Islet of Langerhans (tissue), 1 donor: ENCODE measurements around the gene DYRK4.

Experiments used
- FAIRE-seq: peaks from one replicate; lab custom pipeline; 2011; peaks lifted over from hg19 to GRCh38; lab: Jason Lieb, UNC

The DYRK4 gene

DNA sequence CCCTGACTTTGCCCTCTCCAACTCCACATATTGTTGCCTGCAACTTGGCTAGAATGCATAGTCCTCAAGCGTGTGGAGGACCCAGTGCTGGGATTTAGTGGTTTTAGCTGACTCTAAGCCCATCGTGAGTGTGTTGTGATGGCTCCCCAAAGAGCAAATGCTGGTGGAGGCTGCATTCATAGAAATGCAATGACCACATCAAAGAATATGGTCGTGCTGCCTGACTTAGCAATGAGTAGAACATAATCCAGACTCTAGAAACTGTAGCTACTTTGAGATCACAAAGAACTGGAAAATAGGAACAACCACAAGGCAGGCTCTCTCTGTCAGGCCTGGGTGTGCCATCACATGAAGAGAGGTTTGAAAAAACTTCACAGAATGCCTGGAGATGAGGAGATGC is 1.3 kb downstream of the DYRK4 start:
- no peak for FAIRE-seq

DNA sequence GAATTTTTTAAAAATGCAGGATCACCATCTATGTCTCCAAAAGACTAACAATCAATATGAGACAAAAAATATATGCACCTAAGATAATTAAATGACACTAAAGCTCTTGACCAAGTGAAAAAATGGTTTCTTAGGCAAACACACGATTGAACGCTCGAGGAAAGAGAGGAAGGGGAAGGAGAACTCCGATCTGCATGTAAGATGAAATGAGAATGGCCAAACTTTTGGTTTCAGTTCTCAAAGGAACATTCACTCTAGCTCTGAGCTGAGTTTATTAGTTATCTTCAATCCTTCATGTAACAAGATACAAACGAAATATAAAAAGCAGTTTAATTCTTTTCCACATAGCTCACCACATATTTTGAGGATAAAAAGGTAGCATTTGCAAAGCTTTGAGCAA is 2.8 kb downstream of the DYRK4 start:
- FAIRE-seq, result no peak

DNA sequence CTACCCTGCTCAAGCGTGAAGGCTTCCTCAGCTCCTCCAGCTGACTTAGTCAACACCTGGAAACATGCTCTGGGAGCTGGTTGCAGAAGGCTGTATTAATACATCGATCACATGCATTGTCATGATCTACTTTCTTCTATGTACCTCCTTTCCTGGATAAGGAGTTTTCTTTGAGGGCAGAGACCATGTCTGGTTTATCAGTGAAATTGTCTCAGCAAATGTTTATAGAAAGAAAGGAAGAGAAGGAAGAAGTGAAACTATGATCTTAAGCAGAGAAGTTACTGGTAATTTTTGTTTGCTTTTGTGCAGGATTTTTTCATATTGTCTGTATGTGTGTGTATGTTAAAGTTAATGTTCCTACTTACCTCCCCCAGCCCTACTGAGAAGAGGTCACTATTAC is 4.5 kb downstream of the DYRK4 start:
- FAIRE-seq, result no peak

DNA sequence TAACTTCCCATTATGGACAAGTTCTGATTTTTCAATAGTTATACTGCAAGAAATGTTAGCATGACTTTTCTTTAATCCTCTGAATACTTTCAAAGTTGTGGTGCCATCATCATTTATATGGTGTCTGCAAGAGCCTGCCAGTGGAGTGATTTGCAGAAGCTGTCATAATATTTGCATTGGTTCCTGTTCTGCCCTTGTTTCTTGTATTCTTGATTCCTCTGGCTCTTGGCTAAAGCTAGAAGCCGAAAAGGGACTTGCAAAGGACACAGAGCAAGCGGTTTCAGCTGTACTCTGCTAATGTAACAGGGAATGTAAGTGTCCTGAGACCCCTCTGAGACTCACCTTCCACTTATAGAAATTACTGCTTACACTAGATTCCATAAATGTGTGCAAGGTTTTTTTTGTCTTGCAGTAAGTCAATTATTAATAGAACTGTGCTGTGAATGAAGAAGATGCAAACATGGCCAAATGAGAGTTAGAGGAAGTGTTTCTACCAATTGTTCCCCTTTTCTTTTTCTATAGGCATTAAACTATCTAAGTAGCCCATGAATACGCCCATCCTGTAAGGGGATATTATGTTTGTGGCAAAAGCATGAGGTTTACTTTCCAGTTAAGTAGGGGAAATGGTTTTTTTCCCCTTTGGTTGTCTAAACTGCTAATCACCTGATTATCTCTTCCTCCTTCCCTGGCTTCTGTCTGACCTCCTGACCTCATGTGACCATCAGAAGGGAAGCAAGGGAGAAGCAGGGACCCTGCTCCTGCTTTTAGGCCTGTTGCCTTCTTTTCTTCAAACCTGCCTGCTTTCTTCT is 5.3 kb downstream of the DYRK4 start:
- FAIRE-seq, result no peak

DNA sequence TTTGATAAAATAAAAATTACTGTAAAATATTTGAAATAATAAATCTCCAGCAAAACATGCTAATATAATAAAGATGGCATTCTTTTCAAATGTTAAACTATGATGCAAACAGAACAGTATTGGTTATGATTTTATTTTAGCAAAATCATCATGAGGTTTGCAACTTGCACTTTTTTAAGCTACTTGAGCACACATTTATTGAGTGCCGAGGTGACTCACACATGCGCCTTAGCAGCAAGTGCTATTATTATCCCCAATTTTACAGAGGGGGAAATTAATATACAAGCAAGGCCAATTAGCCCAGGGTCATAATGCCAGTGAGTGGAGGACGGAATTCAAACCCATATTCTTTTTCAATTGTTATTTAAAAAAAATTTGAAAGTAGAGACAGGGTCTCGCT is 7.3 kb downstream of the DYRK4 start:
- no peak for FAIRE-seq

DNA sequence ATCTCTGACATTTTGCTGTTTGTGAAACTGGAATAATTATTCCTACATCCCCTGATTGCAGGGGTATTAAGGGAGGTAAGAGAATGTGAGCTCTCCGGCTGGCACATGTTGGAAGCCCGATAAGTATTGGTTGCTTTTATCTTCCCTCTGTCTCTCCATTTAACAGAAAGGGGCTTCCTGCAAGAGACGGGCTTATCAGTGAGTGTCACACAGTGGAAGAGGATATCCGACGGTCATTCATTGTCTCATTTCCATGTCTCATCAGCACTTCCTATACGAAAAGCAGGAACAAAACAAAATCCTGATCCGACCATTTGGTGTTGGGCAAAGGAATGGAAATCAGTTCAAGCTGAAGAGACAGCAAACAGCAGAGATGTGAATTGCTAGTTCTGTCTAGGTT is 10.7 kb downstream of the DYRK4 start:
- no peak for FAIRE-seq

DNA sequence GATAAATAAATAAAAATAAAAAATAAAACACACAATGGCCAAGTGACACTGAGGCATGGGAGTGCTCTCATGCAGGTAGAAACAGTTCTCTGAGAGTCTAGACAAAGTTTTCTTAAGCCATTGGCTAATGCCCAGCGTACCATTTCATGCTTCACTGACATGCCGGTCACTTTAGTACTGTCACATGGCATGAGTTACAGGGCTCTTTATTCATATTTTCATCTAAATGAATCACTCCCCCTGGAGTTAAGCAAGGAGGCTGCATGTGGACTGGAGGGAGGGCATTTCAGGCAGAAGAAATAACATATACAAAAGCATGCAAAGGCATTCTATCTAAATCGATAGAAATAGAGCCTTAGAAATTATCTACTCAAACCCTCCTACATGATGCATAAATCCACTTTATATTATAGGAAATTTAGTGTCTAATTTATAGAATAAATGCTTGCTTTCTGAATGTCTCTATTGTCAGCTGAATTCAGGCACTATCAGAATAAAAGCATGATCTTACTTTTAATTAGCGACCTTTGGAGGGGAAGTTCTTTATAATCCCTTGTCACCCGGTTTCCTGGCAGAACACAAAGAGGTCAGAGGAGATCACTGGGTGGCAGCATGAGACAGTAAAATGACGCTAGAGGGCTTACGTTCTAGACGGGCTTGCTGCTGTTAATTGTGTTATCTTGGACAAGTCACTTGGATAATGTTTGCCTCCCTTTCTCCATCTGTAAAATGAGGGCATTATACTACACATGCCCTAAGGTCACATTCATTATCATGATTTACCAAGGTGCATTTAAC is 17.5 kb downstream of the DYRK4 start:
- no peak for FAIRE-seq

DNA sequence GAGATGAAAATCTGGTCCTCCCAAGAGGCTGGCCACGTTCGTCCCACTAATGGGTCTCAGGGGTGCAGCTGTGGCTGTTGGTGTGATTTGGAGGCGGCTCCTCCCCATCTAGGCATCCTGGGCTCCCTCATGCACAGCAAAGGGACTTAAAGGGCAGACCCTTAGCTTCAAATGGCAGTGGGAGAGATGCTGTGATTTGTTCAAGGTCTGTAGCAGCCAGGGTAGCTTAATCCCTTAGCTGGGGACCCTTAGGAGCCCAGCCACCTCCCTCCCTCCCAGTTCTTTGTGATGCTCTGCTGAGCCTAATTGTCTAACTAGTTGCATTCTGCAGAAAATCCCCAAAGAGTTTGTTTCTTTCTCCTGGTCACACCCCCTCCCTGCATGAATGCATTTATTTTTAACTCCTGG is 18.3 kb downstream of the DYRK4 start:
- FAIRE-seq, result no peak

DNA sequence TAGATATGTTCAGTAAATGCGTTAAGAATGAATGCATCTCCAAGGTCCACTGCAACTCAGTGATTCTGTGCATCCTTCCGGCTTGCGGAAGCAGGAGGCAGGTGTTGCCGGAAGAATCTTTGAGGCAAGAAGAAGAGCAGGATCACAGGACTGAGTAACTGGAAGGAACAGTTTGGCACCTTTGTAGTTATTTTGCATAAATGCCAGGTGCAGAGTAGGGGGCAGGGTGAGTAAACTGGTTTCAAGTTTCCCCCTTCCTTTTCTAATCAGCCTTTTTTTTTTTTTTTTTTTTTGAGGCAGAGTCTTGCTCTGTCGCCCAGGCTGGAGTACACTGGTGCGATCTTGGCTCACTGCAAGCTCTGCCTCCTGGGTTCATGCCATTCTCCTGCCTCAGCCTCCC is 22.3 kb downstream of the DYRK4 start:
- FAIRE-seq, result no peak

DNA sequence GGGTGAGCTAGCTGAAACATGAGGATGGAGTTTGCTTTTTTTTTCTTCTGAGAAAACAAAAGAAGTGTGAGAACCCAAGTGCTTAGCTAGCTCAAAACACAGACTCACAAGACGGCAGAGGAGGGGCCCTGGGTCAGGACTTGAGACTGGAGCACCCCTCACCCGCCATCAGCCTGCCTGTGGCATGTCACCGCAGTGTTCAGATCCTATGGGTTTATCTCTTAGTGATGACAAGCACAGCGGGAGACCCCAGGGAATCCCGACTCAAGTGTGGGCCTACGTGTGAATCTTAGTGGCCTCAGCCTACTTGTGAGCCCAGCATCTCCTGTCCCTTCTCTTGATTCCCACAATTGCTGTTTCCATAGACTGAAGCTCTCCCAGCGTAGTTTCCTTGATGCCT is 22.9 kb downstream of the DYRK4 start:
- no peak for FAIRE-seq

DNA sequence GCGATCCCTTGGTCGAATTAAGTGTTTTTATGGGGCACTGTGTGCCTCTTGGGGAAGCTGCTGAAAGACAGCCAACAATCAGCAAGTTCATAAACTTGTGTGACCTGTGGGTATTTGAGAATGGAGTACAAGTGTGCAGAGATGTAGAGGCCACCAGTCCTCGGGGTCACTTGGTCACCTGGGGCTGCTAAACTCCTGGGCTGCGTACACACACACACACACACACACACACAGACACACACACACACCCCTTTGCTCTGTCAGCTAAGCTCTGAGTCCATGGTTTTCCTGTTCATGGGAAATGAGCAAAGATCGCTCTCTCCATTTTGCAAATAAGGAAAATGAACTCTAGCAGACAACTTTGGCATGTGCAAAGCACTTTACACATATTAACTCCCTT is 24.5 kb downstream of the DYRK4 start:
- FAIRE-seq, result no peak

DNA sequence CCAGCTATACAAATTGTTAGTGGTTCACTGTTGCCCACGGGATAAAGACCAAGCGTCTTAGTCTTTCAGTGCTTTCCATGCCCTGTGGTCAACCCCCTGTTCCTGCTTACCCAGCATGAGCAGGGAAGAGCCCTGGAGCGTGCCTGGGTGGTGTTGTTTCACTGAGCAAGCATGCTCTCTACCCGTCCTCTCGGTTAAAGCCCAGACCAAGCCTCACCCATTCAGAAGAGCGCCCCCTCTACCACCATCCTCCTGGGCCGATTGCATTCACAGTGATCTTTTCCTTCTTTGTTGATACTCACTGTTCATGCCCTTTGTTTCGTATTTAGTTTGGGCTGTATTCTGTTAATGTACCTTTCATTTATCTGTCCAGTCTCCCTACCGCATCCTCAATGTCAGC is 25.1 kb downstream of the DYRK4 start:
- no peak for FAIRE-seq

DNA sequence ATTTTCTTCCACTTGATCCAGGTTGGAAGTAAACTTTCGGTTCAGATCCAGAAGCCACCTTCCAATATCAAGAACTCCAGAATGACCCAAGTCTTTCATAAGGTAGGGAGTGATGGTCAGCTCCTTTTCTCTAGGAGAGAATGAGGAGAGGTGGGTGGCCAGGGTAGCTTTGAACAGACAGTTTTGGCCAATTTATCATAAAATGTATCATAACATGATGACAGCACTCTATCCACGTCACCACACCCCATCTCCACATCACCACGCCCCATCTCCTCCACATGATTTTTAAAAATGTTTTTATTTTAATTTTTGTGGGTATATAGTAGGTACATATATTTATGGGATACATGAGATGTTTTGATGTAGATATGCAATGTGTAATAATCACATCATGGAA is 26.9 kb downstream of the DYRK4 start:
- FAIRE-seq, result no peak

DNA sequence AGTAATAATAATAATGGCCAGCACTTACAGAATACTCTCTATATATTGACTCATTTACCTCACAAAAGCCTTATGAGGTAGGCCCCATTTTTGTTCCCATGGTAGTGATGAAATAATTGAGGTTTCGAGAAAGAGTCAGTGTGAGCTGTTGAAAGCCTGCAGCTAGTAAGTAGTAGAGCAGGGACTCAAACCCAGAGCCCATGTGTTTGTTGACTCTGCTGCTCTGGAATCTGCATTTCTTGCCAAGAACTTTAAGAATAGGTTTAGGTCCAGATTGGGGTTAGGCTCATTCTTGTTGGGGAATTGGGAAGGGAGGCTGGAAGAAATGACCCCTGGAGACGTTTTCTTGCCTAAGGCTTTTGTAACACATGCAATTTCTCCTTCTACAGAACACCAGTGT is 27.9 kb downstream of the DYRK4 start:
- no peak for FAIRE-seq

DNA sequence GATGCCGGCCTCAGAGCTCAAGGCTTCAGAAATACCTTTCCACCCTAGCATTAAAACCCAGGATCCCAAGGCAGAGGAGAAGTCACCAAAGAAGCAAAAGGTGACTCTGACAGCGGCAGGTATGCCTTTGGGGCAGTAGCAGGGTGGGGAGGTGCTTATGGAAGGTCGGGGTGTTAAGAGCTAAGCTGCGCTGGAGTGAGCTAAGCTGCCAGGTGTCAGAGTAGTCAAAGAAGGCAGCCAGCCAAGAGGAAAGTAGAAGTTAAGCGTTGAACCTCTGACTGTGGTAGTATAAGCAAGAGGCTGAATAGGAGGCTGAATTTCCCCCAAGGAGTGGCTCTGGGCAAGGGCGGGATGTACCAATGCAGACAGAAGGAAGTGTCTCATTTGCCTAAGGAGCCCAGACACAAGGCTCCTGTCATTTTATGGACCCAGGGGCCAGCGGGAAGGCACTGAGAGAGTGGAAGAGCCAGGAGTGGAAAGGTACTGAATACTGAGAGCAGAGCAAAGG is 29.2 kb downstream of the DYRK4 start:
- FAIRE-seq, result no peak

DNA sequence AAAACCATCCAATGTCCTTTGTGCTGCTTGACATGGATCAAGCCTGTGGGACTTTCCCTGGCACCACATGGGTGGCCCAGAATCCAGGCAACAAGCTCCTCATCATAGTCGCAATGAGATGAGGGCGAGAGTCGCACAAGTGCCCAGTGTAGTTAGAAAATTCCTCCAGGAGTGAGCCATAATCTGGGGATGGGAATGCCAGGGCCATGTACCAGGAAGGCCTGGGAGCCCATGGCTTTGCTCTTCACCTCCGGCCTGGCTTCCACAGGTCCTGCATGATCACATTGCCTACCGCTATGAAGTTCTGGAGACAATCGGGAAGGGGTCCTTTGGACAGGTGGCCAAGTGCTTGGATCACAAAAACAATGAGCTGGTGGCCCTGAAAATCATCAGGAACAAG is 33.9 kb downstream of the DYRK4 start:
- no peak for FAIRE-seq

DNA sequence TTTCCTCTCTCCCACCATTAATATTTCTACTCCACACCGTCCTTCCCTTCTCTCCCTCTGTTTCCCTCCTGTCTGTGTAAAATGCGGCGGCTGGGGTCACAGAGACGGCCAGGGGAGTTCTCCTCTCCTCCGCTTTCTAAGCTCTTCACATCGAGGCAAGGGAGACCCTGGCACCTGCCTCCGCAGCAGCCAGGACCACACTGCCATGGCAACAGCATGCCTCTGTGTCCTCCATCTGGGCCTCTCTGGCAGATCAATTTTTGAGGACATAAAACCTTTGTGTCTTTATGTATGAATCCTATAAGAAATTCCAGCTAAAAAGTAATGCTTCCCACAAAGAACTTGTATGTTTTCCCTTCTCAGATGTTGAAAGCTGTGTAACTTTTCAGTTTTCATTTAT is 41.4 kb downstream of the DYRK4 start:
- no peak for FAIRE-seq

DNA sequence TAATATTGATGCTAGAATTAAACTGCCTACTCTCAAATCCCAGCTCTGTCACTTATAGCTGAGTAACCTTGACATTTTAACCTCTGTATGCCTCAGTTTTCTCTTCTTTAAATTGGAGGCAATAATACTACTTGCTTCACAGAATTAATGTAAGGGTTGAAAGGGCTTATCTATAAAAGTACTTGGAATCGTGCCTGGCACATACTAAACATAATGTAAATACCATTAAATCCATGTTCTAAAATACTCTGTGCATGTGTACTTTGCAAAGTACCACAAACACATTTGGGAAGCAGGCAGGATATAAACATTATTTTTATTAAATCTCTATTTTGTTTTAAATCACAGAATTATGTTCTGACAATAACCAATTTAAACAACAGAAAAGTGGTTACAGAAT is 41.9 kb downstream of the DYRK4 start:
- no peak for FAIRE-seq

DNA sequence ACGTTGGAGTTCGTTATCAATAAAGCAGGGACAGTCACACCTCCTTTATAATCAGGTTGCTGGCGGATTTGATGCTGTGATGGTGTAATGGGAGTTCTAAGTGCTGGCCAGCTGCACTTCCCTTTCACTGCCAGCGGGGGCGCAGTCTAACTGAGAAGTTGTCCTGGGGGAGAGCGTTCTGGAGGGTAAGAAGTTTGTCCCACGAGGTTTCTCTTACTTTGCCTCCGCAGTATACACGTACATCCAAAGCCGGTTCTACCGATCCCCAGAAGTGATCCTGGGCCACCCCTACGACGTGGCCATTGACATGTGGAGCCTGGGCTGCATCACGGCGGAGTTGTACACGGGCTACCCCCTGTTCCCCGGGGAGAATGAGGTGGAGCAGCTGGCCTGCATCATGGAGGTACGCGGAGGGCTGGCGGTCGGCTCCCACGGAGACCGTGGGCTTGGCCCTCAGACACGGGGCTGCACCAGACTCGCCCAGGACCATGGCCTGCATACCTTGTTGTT is 42.7 kb downstream of the DYRK4 start:
- no peak for FAIRE-seq

DNA sequence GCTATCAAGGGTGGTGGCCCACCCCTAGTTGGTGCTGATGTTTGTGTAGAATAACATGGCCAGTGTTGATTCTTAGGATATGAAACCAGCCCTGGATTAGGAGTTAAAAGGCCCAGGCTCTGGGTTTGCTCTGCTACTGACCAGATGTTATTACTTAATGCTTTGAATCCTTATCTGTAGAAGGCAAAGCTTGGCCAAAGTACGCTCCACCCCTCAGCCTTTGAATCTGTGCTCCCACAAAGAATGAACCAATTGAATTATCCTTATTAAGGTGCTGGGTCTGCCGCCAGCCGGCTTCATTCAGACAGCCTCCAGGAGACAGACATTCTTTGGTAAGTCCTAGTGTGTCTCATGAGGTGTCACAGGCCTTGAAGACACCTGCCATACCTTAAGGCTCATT is 45.0 kb downstream of the DYRK4 start:
- FAIRE-seq, result no peak

DNA sequence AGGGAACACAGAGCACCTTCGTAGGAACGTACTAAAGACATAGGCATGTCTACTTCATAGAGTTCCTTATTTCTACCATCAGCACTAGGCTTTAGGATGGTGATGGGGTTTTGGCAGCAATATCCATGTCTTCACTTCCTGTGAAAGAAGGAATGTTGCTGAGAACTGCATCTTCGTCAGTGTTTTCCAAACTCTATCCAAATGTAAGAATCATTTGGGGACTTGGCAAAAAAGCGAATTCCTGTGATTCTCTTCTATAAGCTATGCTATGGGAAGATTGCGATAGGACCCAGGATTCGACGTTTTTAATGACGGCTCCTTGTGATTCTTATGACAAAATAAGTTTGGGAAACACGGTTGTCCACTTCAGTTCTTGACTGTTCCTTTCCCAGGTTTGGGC is 47.1 kb downstream of the DYRK4 start:
- FAIRE-seq, result no peak

DNA sequence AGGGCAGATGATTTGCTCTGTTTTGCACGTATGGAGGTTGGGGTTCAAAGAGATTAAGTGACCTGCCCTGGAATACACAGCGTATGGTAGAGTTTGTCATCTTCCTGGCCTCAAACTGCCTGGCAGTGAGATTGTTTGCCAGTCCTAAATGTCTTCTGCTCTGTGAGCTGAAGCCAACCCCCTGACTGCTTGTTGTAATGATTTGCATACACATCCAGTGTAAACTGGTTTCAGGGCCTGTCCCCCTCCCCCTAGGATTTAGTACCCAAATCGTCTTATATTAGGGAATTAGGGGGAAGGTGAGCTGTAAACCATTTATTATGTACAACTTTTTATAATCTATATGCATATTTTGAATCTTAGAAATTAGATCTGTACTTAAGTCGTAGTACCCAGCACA is 48.5 kb downstream of the DYRK4 start:
- FAIRE-seq, result no peak

DNA sequence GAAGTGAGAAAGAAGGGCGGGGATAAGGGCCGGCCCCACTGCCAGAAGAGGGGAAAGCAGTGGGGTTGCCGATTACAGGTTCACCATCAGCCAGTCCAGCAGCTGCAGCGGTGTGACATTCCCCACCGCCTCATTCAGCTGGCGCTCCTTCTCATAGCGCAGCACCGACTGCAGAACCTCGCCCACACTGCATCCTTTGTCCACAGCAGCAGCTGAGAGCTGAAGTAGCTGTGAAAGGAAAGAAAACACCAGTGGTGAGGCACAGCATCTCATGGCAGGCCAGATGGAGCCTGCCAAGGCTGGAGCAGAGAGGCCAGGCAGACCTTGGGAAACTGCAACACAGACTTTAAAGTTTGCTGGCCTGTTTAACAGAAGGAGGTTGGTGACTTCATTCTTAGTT is 53.7 kb downstream of the DYRK4 start:
- no peak for FAIRE-seq

DNA sequence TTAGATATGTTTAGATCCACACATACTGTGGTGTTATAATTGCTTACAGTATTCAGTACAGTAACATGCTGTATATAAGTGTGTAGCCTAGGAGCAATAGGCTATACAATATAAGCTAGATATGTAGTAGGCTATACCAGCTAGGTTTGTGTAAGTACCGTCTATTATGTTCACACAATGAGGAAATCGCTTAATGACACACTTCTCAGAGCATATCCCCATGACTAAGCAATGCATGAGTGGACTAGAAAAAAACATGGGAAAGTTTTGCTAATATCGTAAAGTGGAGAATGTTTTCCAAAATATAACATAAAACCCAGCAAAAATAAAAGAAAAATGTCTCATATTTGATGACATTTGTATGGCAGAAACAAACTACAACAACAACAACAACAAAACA is 59.5 kb downstream of the DYRK4 start:
- FAIRE-seq, result no peak
